Pons (tissue), 1 donor: Measurements from ENCODE around the gene VPS35L.
"Not testable (repeated sequence)": the region's sequence is repeated elsewhere in the genome, so short reads cannot be mapped to it uniquely, and the experiment has no call there.

Experiments
- DNase-seq: peaks from one replicate; pipeline ENCODE4 v3.0.0-alpha.2; 2016; ENCODE audit warnings: low spot score

VPS35L gene

GRCh38 chr16:19711643-19712042 lies 156.1 kb downstream of the VPS35L start:
- no peak for DNase-seq

DNA sequence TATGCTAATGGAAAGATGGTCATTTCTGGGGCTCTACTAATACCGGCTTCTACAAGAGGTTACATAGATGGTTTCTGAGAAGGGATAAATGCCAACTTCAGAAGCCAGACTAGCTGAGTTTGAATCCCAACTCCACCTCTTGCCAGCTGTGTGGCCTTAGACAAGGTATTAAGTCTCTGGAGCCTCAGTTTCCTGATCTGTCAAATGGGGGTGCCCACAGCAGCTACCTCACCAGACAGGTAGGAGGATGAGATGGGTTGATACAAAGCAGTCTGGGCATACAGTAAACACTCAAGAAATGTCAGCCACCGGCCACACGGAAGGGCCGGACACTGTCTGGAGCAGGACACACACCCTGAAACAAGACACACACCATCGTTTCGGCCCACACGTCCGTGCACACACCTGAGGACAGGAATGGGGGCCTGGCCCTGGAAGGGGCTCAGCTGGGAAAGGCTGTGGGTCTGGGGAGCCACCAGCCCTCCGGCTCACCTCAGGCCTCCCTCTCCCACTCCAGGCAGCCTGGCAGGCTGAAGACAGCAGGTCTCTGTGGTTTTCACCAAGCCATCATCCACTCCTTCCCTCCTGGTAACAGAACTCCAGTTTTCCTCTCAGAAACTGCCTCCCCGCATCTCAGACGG lies 157.0 kb downstream of the VPS35L start:
- no peak for DNase-seq

- no peak for DNase-seq
These were observed 158.2 kb downstream of the VPS35L start for GRCh38 chr16:19713697-19714096.

DNA sequence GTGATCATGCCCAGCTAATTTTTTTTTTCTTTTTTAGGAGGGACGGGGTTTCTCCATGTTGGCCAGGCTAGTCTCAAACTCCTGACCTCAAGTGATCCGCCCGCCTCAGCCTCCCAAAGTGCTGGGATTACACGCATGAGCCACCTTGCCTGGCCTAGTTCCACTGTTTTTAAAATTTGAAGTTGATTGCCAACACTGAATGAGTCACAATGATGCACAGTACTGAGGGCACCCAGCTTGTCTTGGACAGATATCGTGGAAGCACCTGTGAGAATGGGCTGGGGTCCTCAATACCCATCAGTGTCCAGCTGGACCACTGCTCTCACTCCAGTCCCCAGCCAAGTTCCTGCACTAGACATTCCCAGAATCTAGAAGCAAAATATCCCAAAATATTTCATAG lies 160.1 kb downstream of the VPS35L start:
- no peak for DNase-seq

- no peak for DNase-seq
These were observed 160.7 kb downstream of the VPS35L start for GRCh38 chr16:19716183-19716582.

GRCh38 chr16:19716728-19717127 lies 161.2 kb downstream of the VPS35L start:
- not testable (repeated sequence) for DNase-seq

GRCh38 chr16:19717314-19717713 lies 161.8 kb downstream of the VPS35L start:
- DNase-seq, result no peak

GRCh38 chr16:19717741-19718623 lies 162.5 kb downstream of the VPS35L start, which contains the start of the genes IQCK and KNOP1:
Gene IQCK (plus strand): TSS chr16:19718271. CDS start chr16:19718307, 36 bp downstream.
Gene KNOP1 (minus strand): TSS chr16:19718227. CDS start chr16:19715035, 3,192 bp downstream.
- peak; percentile 80 for DNase-seq

DNA sequence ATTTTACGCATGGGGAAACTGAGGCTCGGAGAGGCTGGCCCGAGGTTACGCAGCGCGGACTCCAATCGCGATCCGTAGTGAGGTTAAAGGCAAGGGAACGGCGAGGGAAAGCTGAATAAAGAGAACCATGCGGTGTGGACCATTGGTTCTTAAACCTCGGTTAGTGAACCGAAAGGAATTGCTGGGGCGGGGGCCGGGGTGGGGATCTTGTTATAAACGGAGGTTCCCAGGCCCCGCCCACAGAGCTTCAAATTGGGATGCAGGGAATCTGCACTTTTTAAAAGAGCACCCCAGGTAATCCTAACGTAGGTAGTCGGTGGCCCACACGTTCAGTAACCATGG lies 163.1 kb downstream of the VPS35L start:
- no peak for DNase-seq

- DNase-seq, result no peak
These were observed 166.9 kb downstream of the VPS35L start for GRCh38 chr16:19722269-19722952.

DNA sequence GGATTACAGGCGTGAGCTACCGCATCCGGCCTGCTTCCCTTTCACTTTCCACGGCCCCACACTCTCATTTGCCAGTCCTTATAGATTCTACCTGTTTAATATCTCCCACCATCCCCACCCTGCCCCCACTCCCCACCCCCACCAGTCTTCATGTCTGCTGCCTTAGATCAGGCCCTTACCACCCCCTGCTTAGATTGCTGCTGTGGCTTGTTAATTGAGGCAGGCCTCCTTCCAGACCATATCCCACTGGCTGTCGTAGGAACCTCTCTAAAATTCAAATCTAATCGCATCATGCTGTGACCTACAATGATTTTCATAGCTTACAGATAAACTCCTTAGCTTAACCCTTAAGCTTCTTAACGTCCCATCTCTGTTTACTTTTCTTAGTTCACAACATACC lies 167.5 kb downstream of the VPS35L start:
- no peak for DNase-seq

GRCh38 chr16:19728636-19728965 lies 173.1 kb downstream of the VPS35L start:
- DNase-seq, result no peak

DNA sequence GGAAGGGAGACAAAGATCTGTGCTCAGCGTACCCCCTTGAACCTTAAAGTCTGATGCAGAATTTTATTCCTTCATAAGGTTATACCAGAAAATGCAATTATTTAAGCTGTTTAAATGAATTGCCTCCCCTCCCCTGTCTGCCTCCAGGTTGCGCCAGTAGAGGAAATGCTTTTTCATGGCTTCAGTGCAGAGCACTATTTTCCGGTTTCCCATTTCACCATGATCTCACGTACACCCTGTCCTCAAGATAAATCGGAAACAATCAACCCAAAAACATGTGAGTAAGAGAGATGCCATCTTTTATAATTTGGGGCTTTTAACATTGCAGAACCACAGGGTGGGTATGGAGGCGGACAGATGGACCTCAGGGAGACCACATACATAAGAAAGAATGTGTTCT lies 178.0 kb downstream of the VPS35L start:
- no peak for DNase-seq

- DNase-seq, result no peak
These were observed 179.8 kb downstream of the VPS35L start for GRCh38 chr16:19735074-19735867.

DNA sequence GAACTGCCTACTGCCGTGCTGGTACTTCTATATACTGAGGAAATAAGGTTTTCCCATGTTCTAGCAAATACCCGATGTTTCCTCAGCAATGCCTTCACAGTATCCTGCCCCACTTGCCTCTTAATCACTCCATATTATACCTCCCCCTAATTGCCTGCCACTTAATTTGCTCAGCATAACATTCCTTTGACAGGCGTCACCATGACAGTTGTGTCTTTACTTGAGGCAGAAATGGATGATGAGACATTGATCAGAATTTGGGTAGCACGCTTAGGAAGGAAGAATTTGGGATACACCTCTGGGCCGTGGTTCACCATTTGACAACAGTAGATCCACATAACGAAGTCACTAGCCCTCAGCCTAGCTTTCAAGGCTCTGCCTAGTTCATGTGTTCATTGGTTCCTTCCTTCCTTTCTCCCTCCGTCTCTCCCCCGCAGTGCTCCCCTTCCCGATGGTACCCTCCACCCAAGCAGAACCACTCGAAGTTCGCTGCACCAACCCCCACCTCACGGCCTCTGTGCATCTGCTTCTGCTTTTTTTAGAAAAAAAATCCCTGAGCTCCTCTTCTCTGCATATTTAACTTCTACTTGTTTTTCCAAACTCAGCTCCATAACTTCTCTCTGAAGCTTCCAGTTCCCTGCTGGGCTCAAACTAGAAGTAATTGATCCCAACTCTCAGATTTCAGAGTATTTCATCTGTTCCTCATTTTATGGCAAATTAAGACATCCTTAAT lies 182.0 kb downstream of the VPS35L start:
- no peak for DNase-seq

- no peak for DNase-seq
These were observed 185.9 kb downstream of the VPS35L start for GRCh38 chr16:19741354-19741753.

DNA sequence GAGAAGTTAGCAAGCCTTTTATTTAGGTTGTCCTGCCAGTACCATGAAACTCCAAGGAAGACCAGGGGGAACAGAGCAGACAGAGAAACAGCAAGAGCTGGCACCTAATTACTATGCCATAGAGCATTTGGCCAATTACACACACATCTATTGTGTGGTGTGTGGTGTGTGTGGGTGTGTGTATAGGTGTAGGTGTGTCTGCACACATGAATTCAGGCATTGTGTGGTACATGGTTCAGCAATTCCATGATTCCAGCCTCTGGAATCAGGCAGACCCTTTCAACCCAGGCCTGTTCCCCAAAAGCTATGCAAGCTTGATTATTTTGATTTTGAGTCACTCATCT lies 188.3 kb downstream of the VPS35L start:
- DNase-seq, result no peak

- DNase-seq, result no peak
These were observed 189.2 kb downstream of the VPS35L start for GRCh38 chr16:19744670-19745069.

- no peak for DNase-seq
These were observed 189.9 kb downstream of the VPS35L start for GRCh38 chr16:19745286-19746010.

DNA sequence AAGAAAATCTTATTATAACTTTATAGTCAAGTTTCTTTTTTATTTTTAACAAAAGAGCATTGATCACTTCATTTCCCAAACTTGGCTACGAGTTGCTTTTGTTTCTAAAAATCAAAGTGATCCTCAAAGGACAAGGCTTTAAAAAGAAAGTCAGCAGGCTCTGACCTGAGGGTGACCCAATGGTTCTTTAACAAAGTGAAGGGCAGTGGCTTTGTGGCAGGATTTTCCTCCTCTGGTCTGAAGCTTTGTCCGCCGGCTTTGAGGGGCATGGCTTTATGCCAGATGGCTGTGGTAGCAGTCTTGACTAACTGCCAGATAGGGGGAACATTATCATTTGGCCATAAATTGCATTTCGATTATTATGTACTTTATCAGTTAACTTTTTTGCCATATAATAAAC lies 191.1 kb downstream of the VPS35L start:
- DNase-seq, result no peak
